ENCODE measurements around the gene ITGA7.

The ITGA7 gene

GRCh38 chr12:55636853-55637252 lies 70.9 kb downstream of the ITGA7 start, which contains the start of gene OR10P1:
OR10P1 (plus strand) TSS chr12:55636892; CDS start chr12:55636892, 0 bp downstream.
- peak; percentile 42 for DNase-seq

- peak; percentile 30 for DNase-seq
Measured at GRCh38 chr12:55636116-55636655, 71.5 kb downstream of the ITGA7 start.

Data from islet precursor cell (in vitro differentiated cells).